ENCODE data around the gene EIF4B. TPM values are rescaled to one million over a fixed set of nuclear protein-coding genes. Genes with fewer than 3 reads are reported as not detected.

Gene EIF4B
- total and polyA plus RNA-seq, 2 of the 13 experiments (the other 11 are each of a cell fraction or from before 2014, with no cell fraction given), result 416 to 548 TPM

DNA sequence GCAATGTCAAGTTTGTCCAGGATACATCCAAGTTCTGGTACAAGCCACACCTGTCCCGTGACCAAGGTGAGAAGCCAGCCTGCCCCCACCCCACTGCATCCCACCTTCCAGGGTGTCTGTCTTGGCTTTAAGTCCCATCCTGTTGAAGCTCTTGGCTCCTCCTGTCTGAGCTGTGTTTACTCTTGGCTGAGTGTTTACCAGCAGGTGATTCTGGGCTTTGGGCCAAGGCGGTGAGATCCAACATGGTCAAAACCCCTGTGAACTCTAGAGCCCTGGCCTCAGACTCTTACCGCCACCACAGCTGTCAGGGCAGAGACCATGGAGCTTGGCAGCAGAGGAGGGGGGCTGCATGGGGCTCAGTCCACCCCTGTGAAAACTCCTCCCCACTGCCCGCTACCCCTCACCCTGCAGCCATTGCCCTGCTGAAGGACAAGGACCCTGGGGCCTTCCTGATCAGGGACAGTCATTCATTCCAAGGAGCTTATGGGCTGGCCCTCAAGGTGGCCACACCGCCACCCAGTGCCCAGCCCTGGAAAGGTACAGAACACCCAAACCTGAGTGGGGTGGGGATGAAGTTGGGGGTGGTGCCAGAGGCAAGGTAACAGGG, 55.3 kb downstream of the EIF4B start (continued):
- TF ChIP-seq IRF1 (CRISPR knock-in tag; IDR thresholded peaks at IDR 0.05; ENCODE audit: low read depth), result no peak
- TF ChIP-seq ZFP41 (CRISPR knock-in tag; IDR thresholded peaks at IDR 0.05; ENCODE audit: borderline replicate concordance), result no peak
- no peak for TF ChIP-seq CBX1 (IDR thresholded peaks at IDR 0.05; ENCODE audit: low read depth)
- TF ChIP-seq, protein P1, sequence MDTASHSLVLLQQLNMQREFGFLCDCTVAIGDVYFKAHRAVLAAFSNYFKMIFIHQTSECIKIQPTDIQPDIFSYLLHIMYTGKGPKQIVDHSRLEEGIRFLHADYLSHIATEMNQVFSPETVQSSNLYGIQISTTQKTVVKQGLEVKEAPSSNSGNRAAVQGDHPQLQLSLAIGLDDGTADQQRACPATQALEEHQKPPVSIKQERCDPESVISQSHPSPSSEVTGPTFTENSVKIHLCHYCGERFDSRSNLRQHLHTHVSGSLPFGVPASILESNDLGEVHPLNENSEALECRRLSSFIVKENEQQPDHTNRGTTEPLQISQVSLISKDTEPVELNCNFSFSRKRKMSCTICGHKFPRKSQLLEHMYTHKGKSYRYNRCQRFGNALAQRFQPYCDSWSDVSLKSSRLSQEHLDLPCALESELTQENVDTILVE (CRISPR knock-in tag; IDR thresholded peaks at IDR 0.05), result no peak; the same call in 1 of the 2 replicates
- no peak for TF ChIP-seq CBX5 (CRISPR knock-in tag; IDR thresholded peaks at IDR 0.05; ENCODE audit: borderline replicate concordance)
- peak; percentile 94 for TF ChIP-seq NFIC (IDR thresholded peaks at IDR 0.05; ENCODE audit: low read length)
- TF ChIP-seq ZNF350 (CRISPR knock-in tag; IDR thresholded peaks at IDR 0.05; ENCODE audit: borderline replicate concordance, low read depth), result peak; percentile 71; the same call in 1 of the 2 replicates
- TF ChIP-seq, protein P2, sequence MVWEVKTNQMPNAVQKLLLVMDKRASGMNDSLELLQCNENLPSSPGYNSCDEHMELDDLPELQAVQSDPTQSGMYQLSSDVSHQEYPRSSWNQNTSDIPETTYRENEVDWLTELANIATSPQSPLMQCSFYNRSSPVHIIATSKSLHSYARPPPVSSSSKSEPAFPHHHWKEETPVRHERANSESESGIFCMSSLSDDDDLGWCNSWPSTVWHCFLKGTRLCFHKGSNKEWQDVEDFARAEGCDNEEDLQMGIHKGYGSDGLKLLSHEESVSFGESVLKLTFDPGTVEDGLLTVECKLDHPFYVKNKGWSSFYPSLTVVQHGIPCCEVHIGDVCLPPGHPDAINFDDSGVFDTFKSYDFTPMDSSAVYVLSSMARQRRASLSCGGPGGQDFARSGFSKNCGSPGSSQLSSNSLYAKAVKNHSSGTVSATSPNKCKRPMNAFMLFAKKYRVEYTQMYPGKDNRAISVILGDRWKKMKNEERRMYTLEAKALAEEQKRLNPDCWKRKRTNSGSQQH (CRISPR knock-in tag; IDR thresholded peaks at IDR 0.05; ENCODE audit: low read depth), result no peak
- TF ChIP-seq ZNF850 (CRISPR knock-in tag; conservative IDR thresholded peaks at IDR 0.05), result no peak
- no peak for TF ChIP-seq GPBP1L1 (CRISPR knock-in tag; IDR thresholded peaks at IDR 0.05)
- TF ChIP-seq CCAR2 (optimal IDR thresholded peaks at IDR 0.05; ENCODE audit: low read depth, low read length), result no peak
- TF ChIP-seq NFRKB (IDR thresholded peaks at IDR 0.05), result no peak
- no peak; the same call in 1 of the 2 replicates for TF ChIP-seq DNMT1 (CRISPR knock-in tag; IDR thresholded peaks at IDR 0.05)
- no peak for TF ChIP-seq BRD4 (CRISPR knock-in tag; IDR thresholded peaks at IDR 0.05)
- TF ChIP-seq, protein P3, sequence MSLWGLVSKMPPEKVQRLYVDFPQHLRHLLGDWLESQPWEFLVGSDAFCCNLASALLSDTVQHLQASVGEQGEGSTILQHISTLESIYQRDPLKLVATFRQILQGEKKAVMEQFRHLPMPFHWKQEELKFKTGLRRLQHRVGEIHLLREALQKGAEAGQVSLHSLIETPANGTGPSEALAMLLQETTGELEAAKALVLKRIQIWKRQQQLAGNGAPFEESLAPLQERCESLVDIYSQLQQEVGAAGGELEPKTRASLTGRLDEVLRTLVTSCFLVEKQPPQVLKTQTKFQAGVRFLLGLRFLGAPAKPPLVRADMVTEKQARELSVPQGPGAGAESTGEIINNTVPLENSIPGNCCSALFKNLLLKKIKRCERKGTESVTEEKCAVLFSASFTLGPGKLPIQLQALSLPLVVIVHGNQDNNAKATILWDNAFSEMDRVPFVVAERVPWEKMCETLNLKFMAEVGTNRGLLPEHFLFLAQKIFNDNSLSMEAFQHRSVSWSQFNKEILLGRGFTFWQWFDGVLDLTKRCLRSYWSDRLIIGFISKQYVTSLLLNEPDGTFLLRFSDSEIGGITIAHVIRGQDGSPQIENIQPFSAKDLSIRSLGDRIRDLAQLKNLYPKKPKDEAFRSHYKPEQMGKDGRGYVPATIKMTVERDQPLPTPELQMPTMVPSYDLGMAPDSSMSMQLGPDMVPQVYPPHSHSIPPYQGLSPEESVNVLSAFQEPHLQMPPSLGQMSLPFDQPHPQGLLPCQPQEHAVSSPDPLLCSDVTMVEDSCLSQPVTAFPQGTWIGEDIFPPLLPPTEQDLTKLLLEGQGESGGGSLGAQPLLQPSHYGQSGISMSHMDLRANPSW (CRISPR knock-in tag; IDR thresholded peaks at IDR 0.05; ENCODE audit: borderline replicate concordance), result peak; percentile 73; the same call in 1 of the 2 replicates
- no peak for TF ChIP-seq ZNF460 (CRISPR knock-in tag; IDR thresholded peaks at IDR 0.05; ENCODE audit: borderline replicate concordance)
- no peak for TF ChIP-seq NFYC (CRISPR knock-in tag; IDR thresholded peaks at IDR 0.05)
- TF ChIP-seq BCL3 (CRISPR knock-in tag; IDR thresholded peaks at IDR 0.05), result no peak
- no peak for TF ChIP-seq GZF1 (CRISPR knock-in tag; IDR thresholded peaks at IDR 0.05)
- TF ChIP-seq NCOA5 (CRISPR knock-in tag; IDR thresholded peaks at IDR 0.05), result no peak
- TF ChIP-seq BHLHE40 (IDR thresholded peaks at IDR 0.05; ENCODE audit: low read length), result no peak; the same call in 1 of the 2 replicates
- 0 out of 2 replicates have a peak, but pooled peaks have one; percentile 25 for TF ChIP-seq DRAP1 (CRISPR knock-in tag; IDR thresholded peaks at IDR 0.05)
